DMS53 treated with DMSO at 0.1 percent for 48 hours (cell line): ENCODE data around the gene FAM240A.
"Not testable (repeated sequence)": the region's sequence is repeated elsewhere in the genome, so short reads cannot be mapped to it uniquely, and the experiment has no call there.

Experiments used
- DNase-seq: peaks from one replicate; lab custom pipeline; 2025; ENCODE audit not compliant: unreplicated experiment; lab: John Stamatoyannopoulos, UW

The FAM240A gene

GRCh38 chr3:46612324-46612723 is at the start of gene FAM240A:
Gene FAM240A, plus strand, starts transcription at chr3:46612525. Its CDS starts 159 bp downstream, at chr3:46612684.
- no peak for DNase-seq

DNA sequence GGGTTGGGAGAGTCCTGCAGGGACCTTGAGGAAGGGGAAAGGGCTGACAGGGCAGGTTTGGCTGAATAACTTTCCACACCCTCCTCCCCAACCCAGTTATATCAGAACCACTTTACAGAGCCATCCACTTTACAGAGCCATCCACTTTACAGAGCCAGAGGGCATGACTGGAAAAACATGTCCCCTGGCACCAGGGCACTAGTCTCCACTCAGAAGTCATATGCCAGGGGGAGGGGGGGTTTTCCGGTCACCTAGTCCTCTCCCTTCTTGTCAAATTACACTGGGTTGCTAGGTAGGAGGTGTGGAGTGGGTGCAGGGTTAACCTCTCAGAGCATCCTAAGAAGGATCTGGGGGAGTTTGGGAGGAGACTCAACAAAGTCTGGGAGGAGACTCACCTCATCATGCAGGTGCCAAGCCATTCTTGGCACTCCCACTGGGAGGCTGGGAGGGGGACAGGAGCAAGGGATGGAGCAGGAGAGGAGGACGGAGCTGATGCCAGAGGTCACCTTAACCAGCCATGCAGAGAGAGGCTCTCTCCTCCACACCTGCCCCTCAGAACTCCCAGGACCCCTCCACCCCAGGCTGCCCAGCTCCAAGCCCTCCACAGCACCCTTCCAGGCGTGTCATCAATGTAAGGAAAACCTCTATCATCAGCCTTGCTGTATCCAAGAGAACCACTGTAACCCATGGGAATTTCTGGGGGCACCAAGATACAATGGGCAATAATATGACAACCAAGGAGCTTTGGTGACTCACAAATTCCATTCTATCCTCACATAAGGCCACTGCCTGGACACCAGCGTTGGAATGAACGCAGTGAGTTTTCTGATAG is 47.9 kb upstream of the FAM240A start:
- DNase-seq = no peak

DNA sequence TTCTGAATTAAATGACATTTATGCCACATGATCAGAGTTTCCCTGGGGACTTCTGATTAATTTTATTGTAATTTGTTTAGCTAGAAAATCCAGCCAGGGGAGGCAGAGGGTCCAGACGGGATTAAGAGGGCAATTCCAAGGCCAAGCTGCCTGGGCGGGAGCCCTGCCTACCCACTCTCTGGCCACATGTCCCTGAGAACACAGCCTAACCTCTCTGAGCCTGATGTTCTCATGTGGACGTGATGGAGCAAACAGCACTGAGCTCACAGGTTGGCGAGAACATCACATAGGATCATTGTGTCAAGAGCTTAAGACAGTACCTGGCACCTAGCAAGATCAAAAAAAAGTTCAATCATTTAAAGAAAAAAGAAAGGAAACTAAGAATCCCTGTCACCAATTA is 47.2 kb upstream of the FAM240A start:
- no peak for DNase-seq

- DNase-seq = no peak
These were observed 46.7 kb upstream of the FAM240A start for GRCh38 chr3:46565607-46566039.

DNA sequence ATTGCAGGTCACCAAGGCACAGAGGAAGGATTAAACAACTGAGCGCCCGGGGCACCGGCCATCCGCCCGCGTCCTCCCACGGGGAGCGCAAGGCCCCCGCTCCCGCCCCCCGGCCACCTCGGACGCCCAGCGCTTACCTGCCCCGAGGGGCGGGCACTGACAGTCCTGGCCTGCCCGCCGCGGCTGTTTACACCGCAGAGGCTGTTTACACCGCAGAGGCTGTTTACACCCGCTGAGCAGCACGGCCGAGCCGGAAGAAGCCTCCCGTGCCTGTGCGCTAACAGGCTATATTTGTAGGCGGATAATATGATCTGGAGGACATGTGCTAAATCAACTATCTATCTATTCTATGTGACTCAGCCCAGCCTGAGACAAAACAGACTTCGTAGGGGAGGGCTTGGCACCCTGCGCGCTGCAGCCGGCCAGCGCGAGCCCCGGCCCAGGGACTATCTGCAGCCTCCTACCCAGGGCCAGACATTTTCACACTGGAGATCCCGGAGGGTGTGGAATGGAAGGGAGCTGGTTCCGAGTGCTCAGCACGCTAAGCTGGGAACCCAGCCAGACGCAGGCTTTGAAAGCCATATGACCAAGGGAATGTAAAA is 46.2 kb upstream of the FAM240A start, which contains the start of gene LRRC2:
TSS of gene LRRC2 (minus strand) at position 263 of the 602 bp plus-strand sequence. CDS start 14,711 bp downstream, outside the sequence.
- peak; percentile 20 for DNase-seq

DNA sequence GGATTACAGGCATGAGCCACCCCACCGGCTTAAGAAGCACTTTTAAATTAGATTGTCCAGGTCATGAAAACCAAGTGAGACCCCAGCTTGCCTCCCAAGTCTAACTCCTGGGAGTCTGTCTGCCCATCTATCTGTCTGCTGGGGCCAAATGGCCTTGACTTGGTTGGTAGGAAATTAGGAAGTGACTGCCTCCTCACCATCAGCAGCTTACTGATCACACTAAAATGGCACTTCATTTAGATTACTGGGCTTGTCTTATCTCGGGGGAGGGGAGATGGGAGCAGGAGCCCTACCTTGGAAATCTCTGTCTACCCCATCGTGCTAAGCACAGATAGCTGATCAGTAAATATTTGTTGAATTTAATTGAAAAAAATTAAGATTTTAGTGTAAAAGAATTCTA is 40.6 kb upstream of the FAM240A start:
- DNase-seq = no peak

GRCh38 chr3:46573701-46574100 is 38.6 kb upstream of the FAM240A start:
- DNase-seq = no peak

DNA sequence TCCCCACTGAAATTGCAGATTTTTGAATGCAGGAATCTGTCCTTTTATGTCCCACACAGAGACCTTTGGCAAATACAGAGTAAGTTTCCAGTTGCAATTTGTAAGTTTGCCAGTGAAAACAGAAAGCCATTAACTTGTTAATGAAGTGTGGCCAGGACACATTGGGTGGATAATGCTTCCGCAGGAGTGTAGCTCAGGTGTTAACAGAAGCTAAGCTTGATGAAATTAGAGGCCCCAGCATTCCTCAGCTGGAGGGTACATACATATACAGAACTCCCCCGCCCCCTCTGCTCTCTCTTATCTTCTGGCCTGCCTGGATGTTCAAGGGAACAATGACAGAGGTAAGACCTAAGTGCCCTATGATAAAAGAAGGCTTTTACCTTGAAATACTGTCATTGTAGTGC is 38.1 kb upstream of the FAM240A start:
- DNase-seq = no peak

DNA sequence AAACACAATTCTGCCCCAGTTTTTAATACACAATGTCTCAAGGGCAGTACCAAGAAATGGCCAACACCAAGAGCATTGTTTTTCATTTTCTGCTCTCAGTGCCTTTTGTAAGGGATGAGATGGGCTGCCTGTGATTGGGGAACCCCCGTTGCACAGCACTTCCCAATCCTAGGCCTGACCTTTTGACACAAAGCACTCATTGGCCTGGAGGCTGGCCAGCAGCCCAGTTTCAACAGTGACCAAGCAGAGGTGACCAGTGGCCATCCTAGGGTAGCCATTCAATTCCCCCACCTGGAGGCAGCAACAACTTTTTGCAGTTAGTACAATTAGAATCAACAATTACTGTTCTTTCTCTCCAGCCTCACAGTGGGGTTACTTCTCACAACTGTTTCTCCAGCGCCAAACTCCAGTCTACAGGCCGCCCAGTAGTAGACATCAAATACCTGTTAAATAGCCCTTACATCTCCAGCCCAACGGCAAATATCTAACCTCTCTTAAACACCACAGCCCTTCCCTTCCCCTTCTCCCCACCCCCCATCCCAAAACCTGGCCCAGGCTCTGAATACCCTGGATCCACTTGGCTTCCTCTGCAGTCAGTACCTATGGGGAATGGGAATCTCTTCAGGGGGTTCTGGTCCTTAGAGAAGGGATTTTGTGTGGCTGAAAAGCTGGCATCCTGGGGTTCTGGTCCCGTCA is 37.3 kb upstream of the FAM240A start:
- DNase-seq = no peak

DNA sequence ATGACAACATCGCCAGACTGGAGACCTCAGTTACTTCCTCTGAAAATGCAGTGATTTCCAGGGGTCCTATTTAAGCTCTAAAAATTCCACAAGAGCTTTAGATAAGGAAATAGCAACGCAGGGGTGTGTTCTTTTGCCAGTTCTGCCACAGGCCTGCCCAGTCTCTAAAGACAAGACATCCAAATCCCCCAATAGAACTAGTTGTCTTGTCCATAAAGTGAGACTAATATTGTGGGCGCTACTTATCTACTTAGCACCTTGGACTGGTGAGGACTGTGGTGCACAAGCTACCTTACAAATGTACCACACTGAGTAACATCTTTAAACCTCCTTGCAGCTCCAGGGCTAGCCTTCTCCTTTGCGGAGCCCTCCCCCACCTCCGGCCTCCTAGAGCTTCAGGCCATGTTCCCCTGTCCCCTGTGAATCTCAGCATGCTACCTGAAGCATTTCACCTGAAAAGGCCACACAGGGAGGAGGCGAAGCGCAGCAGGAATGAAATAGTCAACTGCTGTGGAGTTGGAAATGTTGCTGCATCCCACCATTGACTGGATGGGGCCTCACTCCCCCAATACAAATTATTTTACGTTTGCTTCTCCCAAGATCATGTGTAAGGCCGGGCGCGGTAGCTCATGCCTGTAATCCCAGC is 36.6 kb upstream of the FAM240A start:
- DNase-seq = no peak

DNA sequence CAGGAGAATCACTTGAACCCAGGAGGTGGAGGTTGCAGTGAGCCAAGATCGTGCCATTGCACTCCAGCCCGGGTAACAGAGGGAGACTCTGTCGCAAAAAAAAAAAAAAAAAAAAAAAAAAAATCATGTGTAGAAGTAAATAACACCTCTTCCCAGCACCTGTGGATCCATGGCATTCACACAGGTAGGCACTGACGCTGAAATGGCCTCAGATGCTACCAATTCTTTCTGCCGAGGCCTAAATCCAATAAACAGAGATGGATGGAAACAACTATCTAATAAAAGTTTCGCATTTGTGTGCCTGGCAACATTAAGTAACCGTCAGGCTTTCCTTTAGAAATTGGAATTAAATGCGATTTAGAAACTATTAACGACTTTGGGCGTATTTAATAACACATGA is 35.9 kb upstream of the FAM240A start:
- no peak for DNase-seq

DNA sequence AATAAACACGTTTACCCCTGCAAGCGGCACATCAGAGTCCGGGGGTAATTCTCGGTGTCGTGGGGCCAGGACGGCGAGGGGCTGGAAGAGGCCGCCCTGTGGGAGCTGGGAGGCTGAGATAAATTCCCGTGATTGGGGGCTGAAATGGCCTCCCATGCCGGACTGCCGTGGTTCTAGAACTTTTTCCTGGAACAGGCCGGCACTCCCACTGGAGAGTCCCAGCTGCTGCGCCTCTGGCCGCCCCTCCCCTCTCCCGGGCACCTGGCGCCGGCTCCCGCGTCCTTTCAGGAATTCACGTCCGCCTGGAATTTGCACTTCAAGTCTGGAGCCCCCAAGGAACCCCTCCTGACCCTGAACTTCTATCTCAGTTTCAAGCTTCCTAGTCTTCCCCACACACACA is 35.4 kb upstream of the FAM240A start:
- DNase-seq = no peak

GRCh38 chr3:46577580-46578249 is 34.6 kb upstream of the FAM240A start:
- not testable (repeated sequence) for DNase-seq

DNA sequence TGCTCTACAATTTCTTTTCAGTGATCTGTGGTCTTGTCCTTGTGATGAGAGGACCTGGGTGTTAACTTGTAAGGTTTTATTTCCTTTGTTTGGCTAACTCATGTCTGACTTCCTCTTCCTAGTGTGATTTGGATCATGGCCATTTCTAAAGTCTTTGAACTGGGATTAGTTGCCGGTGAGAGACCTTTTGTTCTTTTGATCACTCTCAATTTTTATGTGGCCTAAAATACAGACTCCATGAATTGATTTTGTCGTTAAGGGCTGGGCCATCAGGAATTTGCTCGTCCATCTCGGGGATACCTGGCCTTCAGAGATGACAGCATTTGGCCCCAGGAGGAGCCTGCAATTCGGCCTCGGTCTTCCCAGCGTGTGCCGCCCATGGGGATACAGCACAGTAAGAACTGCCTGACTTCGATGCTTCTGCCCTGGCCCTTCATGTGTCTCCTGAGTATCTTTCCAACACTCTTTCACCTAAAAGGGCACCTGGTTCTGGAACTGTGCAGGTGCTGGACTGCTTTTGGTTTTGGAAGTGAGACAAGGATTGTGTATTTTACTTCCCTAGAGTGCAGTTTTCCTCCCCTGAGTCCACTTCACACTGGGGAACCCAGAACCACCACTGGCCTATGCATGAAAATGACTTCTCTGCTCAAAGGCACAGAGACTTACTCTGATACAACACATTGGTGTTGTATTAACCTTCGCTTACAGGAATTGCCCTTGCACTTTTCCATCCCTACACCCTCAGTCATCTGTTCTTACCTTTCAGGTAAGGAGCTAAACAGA is 33.2 kb upstream of the FAM240A start:
- DNase-seq = no peak

GRCh38 chr3:46579756-46580286 is 32.5 kb upstream of the FAM240A start:
- no peak for DNase-seq

GRCh38 chr3:46580675-46581074 is 31.6 kb upstream of the FAM240A start:
- DNase-seq = no peak

DNA sequence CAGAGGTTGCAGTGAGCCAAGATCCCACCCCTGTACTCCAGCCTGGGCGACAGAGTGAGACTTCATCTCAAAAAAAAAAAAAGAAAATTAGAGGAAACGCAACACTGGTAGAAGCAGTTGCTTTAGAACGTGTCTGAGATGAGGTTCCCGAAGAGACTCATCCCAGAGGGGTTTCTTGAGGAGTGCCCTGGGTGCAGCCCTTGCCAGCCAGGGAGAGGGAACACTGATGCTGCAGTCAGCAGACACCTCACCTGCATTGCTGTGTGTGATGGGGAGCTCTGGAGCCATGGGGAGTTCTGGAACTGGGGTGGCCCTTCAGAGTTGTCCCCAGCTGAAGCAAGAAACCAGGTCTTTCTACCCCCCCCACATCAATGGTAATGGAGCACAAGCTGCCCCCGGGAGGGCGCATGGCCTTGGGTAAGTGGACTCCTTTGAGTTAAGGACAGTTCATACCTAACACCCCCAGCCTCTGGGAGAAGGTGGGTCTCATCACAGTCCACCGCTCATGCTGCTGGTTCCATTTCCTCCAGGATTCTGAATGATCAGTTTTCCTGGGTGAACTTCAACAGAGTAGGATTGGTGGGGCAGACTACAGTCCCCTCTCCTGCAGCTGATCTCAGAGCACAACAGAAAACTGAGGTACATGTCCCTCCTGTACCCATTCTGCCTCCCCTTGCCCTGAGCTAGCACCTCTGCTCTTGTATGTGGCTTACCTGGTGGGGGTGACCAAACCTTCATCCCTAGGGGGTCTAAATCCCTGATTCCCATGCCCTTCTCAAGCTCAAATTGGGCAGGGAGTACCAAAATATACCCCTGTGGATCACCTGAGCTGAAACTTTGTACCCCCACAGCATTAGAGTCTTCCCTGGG is 27.5 kb upstream of the FAM240A start:
- DNase-seq = no peak

DNA sequence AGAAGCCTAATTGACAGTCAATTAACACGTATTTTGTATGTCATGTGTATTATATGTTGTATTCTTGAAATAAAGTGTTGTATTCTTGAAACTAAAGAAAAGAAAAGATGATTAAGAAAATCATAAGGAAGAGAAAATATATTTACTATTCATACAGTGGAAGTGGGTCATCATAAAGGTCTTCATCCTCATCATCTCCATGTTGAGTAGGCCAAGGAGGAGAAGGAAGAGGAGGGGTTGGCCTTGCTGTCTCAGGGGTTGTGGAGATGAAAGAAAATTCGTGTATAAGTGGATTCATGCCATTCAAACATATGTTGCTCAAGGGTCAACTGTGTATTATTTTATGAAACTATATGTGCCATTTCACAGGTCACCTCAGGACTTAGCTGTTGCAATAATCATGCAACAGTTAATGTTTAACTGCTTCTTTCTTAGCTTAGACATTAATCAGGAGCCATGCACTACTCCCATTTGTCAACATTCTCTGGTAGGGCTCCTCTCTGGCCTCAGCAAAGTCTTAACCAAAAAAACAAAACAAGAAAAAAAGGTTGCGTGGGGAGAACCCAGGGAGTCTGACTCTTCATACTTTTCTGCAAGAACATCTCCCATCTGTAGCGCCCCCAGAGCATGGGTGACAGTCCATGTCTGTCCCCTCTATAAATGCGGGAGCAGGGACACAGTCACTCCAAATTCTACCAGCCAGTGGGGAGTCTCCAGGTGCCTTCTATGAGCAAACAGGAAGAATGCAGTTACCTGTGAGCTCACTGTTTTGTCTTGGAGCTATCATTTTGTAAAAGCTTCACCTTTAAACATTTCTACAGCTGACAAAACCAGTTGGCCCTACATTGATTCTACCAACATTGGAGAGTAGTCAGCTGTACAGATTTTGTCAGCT is 26.3 kb upstream of the FAM240A start:
- DNase-seq = peak; percentile 27
